Cardiac muscle cell (in vitro differentiated cells and primary cell): ENCODE measurements around the gene LPP. TPM values are rescaled to one million over a fixed set of nuclear protein-coding genes. Genes with fewer than 3 reads are reported as not detected.

Experiments used
- DNase-seq, 2 donors: peaks; one replicate each; pipeline versions ENCODE4 v3.0.0 to v3.0.0-alpha.2; 2010 to 2017; ENCODE audit warnings: low read depth in 1 of 2, low spot score in 1 of 2
- H3K27ac ChIP-seq: fragments of 200-600 bp; sonication (generic); 2 replicates; pipeline ENCODE4 v1.5.1; 2016
- H3K27me3 ChIP-seq: fragments of 200-600 bp; sonication (generic); 2 replicates; pipeline ENCODE4 v1.6.0; 2016; ENCODE audit warnings: control low read depth
- H3K36me3 ChIP-seq: fragments of 200-600 bp; sonication (generic); 2 replicates; pipeline ENCODE4 v1.5.1; 2016; ENCODE audit warnings: control low read depth
- H3K4me1 ChIP-seq: fragments of 200-600 bp; sonication (generic); 2 replicates; pipeline ENCODE4 v1.8.1; 2017; ENCODE audit warnings: low read depth, mild to moderate bottlenecking, mixed run types
- H3K4me3 ChIP-seq: fragments of 200-600 bp; sonication (generic); 2 replicates; pipeline ENCODE4 v1.5.1; 2016; ENCODE audit warnings: mild to moderate bottlenecking
- H3K9me3 ChIP-seq: fragments of 200-600 bp; sonication (generic); 2 replicates; pipeline ENCODE4 v1.5.1; 2017; ENCODE audit warnings: low read depth, mild to moderate bottlenecking, control low read depth
- CTCF ChIP-seq: IDR thresholded peaks from 2 replicates; pipeline ENCODE4 v1.5.1; 2012; ENCODE audit warnings: low read depth, mild to moderate bottlenecking, low read length
- polyA plus RNA-seq: library from polyadenylated mRNA; unstranded; fragments of >200 nt; fragmentation: Nextera tagmentation; extraction: Ambion mirVana; gene quantifications from 2 replicates; pipeline ENCODE4 v1.2.1, GENCODE V29; 2016
- total RNA-seq: library from RNA; depleted of rRNA; stranded (reverse); fragments of >200 nt; gene quantifications from 2 replicates; pipeline ENCODE4 v1.2.3, GENCODE V29; 2016

LPP gene
- total and polyA plus RNA-seq, 2 experiments from 2014 or later, result 21.4 to 45.2 TPM

GRCh38 chr3:188153437-188154013 is 432 bp upstream of the LPP start:
- H3K27me3 ChIP-seq, result no peaks in the 10 kb centered on the region
- peak; percentile 91 to 97 for DNase-seq
- no peaks in the 10 kb centered on the region for H3K36me3 ChIP-seq
- no peak for TF ChIP-seq CTCF
- H3K4me1 ChIP-seq, result peaks cover 12% of the 10 kb centered on the region
- H3K27ac ChIP-seq, result peak overlapping the region; percentile 99
- no peaks in the 10 kb centered on the region for H3K9me3 ChIP-seq
- peak overlapping the region; percentile 57 for H3K4me3 ChIP-seq

GRCh38 chr3:188154809-188155574 is 1.0 kb downstream of the LPP start:
- Histone ChIP-seq H3K4me3 (peak overlapping the region; percentile 57), H3K9me3 (no peaks in the 10 kb centered on the region), H3K36me3 (no peaks in the 10 kb centered on the region), H3K4me1 (peaks cover 15% of the 10 kb centered on the region), H3K27ac (peak overlapping the region; percentile 99), H3K27me3 (no peaks in the 10 kb centered on the region)
- DNase-seq, result no peak
- TF ChIP-seq CTCF, result no peak

GRCh38 chr3:188156056-188156455 is 2.1 kb downstream of the LPP start:
- no peak for TF ChIP-seq CTCF
- peaks cover 15% of the 10 kb centered on the region for H3K4me1 ChIP-seq
- H3K4me3 ChIP-seq, result no peak overlapping the region
- no peak for DNase-seq
- H3K9me3 ChIP-seq, result no peaks in the 10 kb centered on the region
- H3K27me3 ChIP-seq, result no peaks in the 10 kb centered on the region
- H3K36me3 ChIP-seq, result no peaks in the 10 kb centered on the region
- no peak overlapping the region for H3K27ac ChIP-seq

GRCh38 chr3:188157407-188157806 is 3.5 kb downstream of the LPP start:
- no peaks in the 10 kb centered on the region for H3K36me3 ChIP-seq
- no peak for TF ChIP-seq CTCF
- peaks cover 15% of the 10 kb centered on the region for H3K4me1 ChIP-seq
- H3K27ac ChIP-seq, result no peak overlapping the region
- DNase-seq, result no peak
- H3K9me3 ChIP-seq, result no peaks in the 10 kb centered on the region
- H3K4me3 ChIP-seq, result no peak overlapping the region
- H3K27me3 ChIP-seq, result no peaks in the 10 kb centered on the region

GRCh38 chr3:188157971-188158370 is 4.0 kb downstream of the LPP start:
- Histone ChIP-seq H3K9me3 (no peaks in the 10 kb centered on the region), H3K4me1 (peaks cover 12% of the 10 kb centered on the region), H3K27me3 (no peaks in the 10 kb centered on the region), H3K27ac (no peak overlapping the region), H3K4me3 (no peak overlapping the region), H3K36me3 (no peaks in the 10 kb centered on the region)
- DNase-seq, result no peak
- TF ChIP-seq CTCF, result no peak
